ENCODE results near the gene RAB23. TPM values are rescaled to one million over a fixed set of nuclear protein-coding genes. Genes with fewer than 3 reads are reported as not detected.

The RAB23 gene
- polyA plus RNA-seq, 3 donors: 0.16 to 0.46 (median 0.25) TPM

DNA sequence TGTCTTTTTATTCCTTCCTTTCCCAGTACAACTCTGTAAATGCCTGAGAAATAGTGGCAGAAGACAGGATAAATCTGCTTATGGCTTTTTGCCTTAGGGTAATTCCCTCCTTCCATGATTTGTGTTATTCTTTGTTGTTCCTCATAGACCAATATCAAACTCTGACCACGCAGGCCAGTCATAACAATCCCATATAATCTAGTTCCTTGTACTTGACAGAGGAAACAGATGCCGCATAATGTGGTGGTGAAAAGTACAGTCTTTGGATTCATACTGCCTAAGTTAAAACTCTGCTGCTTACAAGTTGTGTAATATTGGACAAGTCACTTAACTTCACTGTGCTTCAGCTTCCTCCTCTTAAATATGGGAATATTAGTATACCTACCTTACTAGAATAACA is 58.2 kb downstream of the RAB23 start:
- Histone ChIP-seq H3K9me3 (replicated peaks in 1 of 2; ENCODE audit: control insufficient read depth in 1 of 2, insufficient read depth in 1 of 2, low read length in 2 of 2) (no peaks in the 10 kb centered on the region), H3K27ac (ENCODE audit: low read depth in 1 of 2, low read length in 2 of 2) (no peak overlapping the region), H3K4me2 (replicated peaks; ENCODE audit: extremely low read depth, low read length, poor library complexity, severe bottlenecking) (no peak overlapping the region), H3K36me3 (replicated peaks in 1 of 2; ENCODE audit: control insufficient read depth in 1 of 2, insufficient read depth in 2 of 2, low read length in 2 of 2) (peaks cover 16 to 61% of the 10 kb centered on the region in 2 donors), H3K9ac (ENCODE audit: insufficient read depth, low read length, poor library complexity, severe bottlenecking) (no peak overlapping the region), H2AFZ (ENCODE audit: insufficient read depth, low read depth, low read length, poor library complexity, severe bottlenecking) (no peak overlapping the region), H3K27me3 (ENCODE audit: control insufficient read depth in 2 of 2, insufficient read depth in 2 of 2, low read length in 2 of 2) (no peaks in the 10 kb centered on the region), H4K20me1 (ENCODE audit: insufficient read depth, low read length) (no peaks in the 10 kb centered on the region), H3K4me1 (ENCODE audit: control insufficient read depth in 1 of 2, insufficient read depth in 2 of 2, low read length in 2 of 2) (no peaks in the 10 kb centered on the region), H3K79me2 (ENCODE audit: insufficient read depth, low read length) (no peaks in the 10 kb centered on the region), H3K4me3 (replicated peaks in 1 of 3; ENCODE audit: low read depth in 2 of 3, low read length in 3 of 3) (no peak overlapping the region)
- WGBS (ENCODE audit: insufficient coverage): no CpG with 5 or more reads among the region's 2 CpGs
- H3K4me3 Mint-ChIP-seq: no peak overlapping the region
- intact Hi-C loops (cut with micrococcal nuclease): no loop called here
- H3K36me3 Mint-ChIP-seq: peaks cover 49 to 55% of the 10 kb centered on the region in 2 donors
- no peak overlapping the region for H3K27ac Mint-ChIP-seq
- no peaks in the 10 kb centered on the region for H3K27me3 Mint-ChIP-seq (ENCODE audit: low read depth in 3 of 3)
- no peak for DNase-seq
- peaks cover 0 to 12% (median 2%) of the 10 kb centered on the region in 7 donors for H3K9me3 Mint-ChIP-seq
- TF ChIP-seq, protein P1, sequence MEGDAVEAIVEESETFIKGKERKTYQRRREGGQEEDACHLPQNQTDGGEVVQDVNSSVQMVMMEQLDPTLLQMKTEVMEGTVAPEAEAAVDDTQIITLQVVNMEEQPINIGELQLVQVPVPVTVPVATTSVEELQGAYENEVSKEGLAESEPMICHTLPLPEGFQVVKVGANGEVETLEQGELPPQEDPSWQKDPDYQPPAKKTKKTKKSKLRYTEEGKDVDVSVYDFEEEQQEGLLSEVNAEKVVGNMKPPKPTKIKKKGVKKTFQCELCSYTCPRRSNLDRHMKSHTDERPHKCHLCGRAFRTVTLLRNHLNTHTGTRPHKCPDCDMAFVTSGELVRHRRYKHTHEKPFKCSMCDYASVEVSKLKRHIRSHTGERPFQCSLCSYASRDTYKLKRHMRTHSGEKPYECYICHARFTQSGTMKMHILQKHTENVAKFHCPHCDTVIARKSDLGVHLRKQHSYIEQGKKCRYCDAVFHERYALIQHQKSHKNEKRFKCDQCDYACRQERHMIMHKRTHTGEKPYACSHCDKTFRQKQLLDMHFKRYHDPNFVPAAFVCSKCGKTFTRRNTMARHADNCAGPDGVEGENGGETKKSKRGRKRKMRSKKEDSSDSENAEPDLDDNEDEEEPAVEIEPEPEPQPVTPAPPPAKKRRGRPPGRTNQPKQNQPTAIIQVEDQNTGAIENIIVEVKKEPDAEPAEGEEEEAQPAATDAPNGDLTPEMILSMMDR (IDR thresholded peaks at IDR 0.05): no peak
- no peaks in the 10 kb centered on the region for H3K4me1 Mint-ChIP-seq

DNA sequence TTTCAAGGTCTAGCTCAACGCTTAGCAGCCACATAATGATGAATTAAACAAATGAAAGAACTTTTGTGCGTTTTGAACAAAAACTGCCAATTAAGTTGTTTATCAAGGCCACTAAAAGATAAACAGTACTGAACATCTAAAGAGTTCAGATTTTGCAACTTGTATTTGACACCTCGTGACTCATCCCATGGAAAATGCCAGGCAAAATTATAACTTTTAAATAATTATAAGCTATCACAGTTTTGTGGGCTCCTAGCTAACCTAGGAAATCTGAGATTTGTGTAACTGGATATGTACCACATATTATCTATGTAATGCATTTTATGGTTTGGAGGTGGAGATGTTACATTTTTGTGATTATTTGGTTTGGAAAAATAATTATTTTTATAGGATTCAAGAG is 59.6 kb downstream of the RAB23 start:
- Mint-ChIP-seq H3K27ac (no peak overlapping the region), H3K27me3 (ENCODE audit: low read depth in 3 of 3) (no peaks in the 10 kb centered on the region), H3K4me1 (no peaks in the 10 kb centered on the region), H3K36me3 (peaks cover 53 to 62% of the 10 kb centered on the region in 2 donors), H3K9me3 (peaks cover 0 to 12% (median 2%) of the 10 kb centered on the region in 7 donors), H3K4me3 (no peak overlapping the region)
- Histone ChIP-seq H3K4me2 (replicated peaks; ENCODE audit: extremely low read depth, low read length, poor library complexity, severe bottlenecking) (no peak overlapping the region), H3K4me3 (replicated peaks in 1 of 3; ENCODE audit: low read depth in 2 of 3, low read length in 3 of 3) (no peak overlapping the region), H3K4me1 (ENCODE audit: control insufficient read depth in 1 of 2, insufficient read depth in 2 of 2, low read length in 2 of 2) (no peaks in the 10 kb centered on the region), H3K9ac (ENCODE audit: insufficient read depth, low read length, poor library complexity, severe bottlenecking) (no peak overlapping the region), H3K79me2 (ENCODE audit: insufficient read depth, low read length) (no peaks in the 10 kb centered on the region), H3K9me3 (replicated peaks in 1 of 2; ENCODE audit: control insufficient read depth in 1 of 2, insufficient read depth in 1 of 2, low read length in 2 of 2) (no peaks in the 10 kb centered on the region), H2AFZ (ENCODE audit: insufficient read depth, low read depth, low read length, poor library complexity, severe bottlenecking) (no peak overlapping the region), H3K36me3 (replicated peaks in 1 of 2; ENCODE audit: control insufficient read depth in 1 of 2, insufficient read depth in 2 of 2, low read length in 2 of 2) (peaks cover 22 to 73% of the 10 kb centered on the region in 2 donors), H3K27me3 (ENCODE audit: control insufficient read depth in 2 of 2, insufficient read depth in 2 of 2, low read length in 2 of 2) (no peaks in the 10 kb centered on the region), H4K20me1 (ENCODE audit: insufficient read depth, low read length) (no peaks in the 10 kb centered on the region), H3K27ac (ENCODE audit: low read depth in 1 of 2, low read length in 2 of 2) (no peak overlapping the region)
- no CpG with 5 or more reads among the region's 3 CpGs for WGBS (ENCODE audit: insufficient coverage)
- intact Hi-C loops (cut with micrococcal nuclease): no loop called here
- DNase-seq: no peak
- TF ChIP-seq, protein P1 (IDR thresholded peaks at IDR 0.05): no peak

Measured in CD14-positive monocyte (primary cell).